Measurements from ENCODE around the gene PCDHGA7. TPM values are rescaled to one million over a fixed set of nuclear protein-coding genes. Genes with fewer than 3 reads are reported as not detected.
A peak's percentile ranks its signal among the peaks of the same experiment; 100 is the strongest.
"Not testable (repeated sequence)": the region's sequence is repeated elsewhere in the genome, so short reads cannot be mapped to it uniquely, and the experiment has no call there.

Gene PCDHGA7
- polyA plus RNA-seq (2013): 0.07 and 0.08 TPM in 2 replicates

- no peak within 1 kb of the TSS for H2BK12ac ChIP-seq (ENCODE audit: low read length)
- H3K9ac ChIP-seq (ENCODE audit: low read length): no peak within 1 kb of the TSS
- no peak within 1 kb of the TSS for H2BK5ac ChIP-seq (ENCODE audit: low read depth, low read length, poor library complexity)
- no peak within 1 kb of the TSS for H2AK5ac ChIP-seq (ENCODE audit: low read length)
- peak in 1 of 2 donors; percentile 34 for DNase-seq
- H3K14ac ChIP-seq (ENCODE audit: low read length): no peak within 1 kb of the TSS
- H3K18ac ChIP-seq (ENCODE audit: low read length): no peak within 1 kb of the TSS
- no peak within 1 kb of the TSS for H3K4me2 ChIP-seq (ENCODE audit: low read length)
- no peak within 1 kb of the TSS for H3K4me3 ChIP-seq (ENCODE audit: low read depth, low read length)
- H2BK120ac ChIP-seq (ENCODE audit: insufficient read depth, low read length, poor library complexity): no peak within 1 kb of the TSS
- H3K27me3 ChIP-seq (ENCODE audit: insufficient read depth, low read length): no peaks in the 10 kb centered on the region
- H3K27ac ChIP-seq (ENCODE audit: low read depth, low read length): no peak within 1 kb of the TSS
- no peak within 1 kb of the TSS for H3K23ac ChIP-seq (ENCODE audit: low read length)
- H4K91ac ChIP-seq (ENCODE audit: low read depth, low read length): no peak within 1 kb of the TSS
- H4K12ac ChIP-seq (ENCODE audit: low read depth, low read length): no peak within 1 kb of the TSS
- no peak within 1 kb of the TSS for H3K4ac ChIP-seq (ENCODE audit: low read depth, low read length)
- no CpG with 5 or more reads among the region's 37 CpGs for WGBS (ENCODE audit: extremely low coverage, insufficient coverage, insufficient read length)
- no peaks in the 10 kb centered on the region for H3K79me1 ChIP-seq (ENCODE audit: low read length)
- no peaks in the 10 kb centered on the region for H3K36me3 ChIP-seq (ENCODE audit: control insufficient read depth in 1 of 2, insufficient read depth in 2 of 2, low read length in 2 of 2)
- no peaks in the 10 kb centered on the region for H3K4me1 ChIP-seq (ENCODE audit: control insufficient read depth in 1 of 2, insufficient read depth in 2 of 2, low read length in 2 of 2)
- peaks cover 20% of the 10 kb centered on the region for H3K9me3 ChIP-seq (ENCODE audit: insufficient read depth, low read depth, low read length)
- no peak within 1 kb of the TSS for H4K8ac ChIP-seq (ENCODE audit: low read depth, low read length)
- no peak within 1 kb of the TSS for H2AFZ ChIP-seq (ENCODE audit: insufficient read depth, low read length, poor library complexity)
- H3K79me2 ChIP-seq (ENCODE audit: control insufficient read depth, insufficient read depth, low read length, poor library complexity): no peaks in the 10 kb centered on the region
Observed at GRCh38 chr5:141382469-141383294, at the start of gene PCDHGA7. PCDHGA7 (plus strand) TSS chr5:141382742; CDS start chr5:141382900, 158 bp downstream.

DNA sequence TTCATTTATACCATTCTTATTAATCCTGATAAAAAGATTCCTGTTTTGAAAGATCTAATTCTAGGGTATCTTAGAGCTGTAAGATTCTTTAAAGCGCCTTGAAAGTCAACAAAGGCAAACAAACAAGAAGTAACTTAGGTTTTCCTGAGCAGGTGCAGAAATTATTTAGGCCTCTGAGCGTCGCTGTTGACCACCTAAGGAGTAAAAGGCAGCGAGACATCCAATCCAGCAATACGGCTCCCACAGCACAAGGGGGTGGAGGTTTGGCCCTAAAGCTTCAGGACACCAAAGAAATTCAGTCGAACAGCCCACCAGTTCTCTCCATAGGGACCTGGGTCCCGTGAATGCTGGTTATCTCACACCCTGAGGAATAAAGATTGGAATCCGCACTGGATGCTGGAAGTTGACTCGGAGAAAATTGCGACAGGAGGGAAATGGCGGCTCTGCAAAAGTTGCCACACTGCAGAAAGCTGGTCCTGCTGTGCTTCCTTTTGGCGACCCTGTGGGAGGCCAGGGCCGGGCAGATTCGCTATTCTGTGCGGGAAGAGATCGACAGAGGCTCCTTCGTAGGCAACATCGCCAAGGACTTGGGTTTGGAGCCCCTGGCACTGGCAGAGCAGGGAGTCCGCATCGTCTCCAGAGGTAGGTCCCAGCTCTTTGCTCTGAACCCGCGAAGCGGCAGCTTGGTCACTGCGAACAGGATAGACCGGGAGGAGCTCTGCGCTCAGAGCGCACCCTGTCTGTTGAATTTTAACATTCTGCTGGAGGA is 43.8 kb upstream of the PCDHGA7 start, which contains the start of gene PCDHGA2:
TSS of gene PCDHGA2 (plus strand) at position 223 of the 769 bp plus-strand sequence.
- Histone ChIP-seq H2AFZ (ENCODE audit: insufficient read depth, low read length, poor library complexity) (no peak within 1 kb of the TSS), H2AK5ac (ENCODE audit: low read length) (no peak within 1 kb of the TSS), H3K4me1 (ENCODE audit: control insufficient read depth in 1 of 2, insufficient read depth in 2 of 2, low read length in 2 of 2) (no peaks in the 10 kb centered on the region), H4K8ac (ENCODE audit: low read depth, low read length) (no peak within 1 kb of the TSS), H3K23ac (ENCODE audit: low read length) (no peak within 1 kb of the TSS), H3K4me2 (ENCODE audit: low read length) (no peak within 1 kb of the TSS), H3K9me3 (ENCODE audit: insufficient read depth, low read depth, low read length) (peaks cover 16% of the 10 kb centered on the region), H3K79me1 (ENCODE audit: low read length) (no peaks in the 10 kb centered on the region), H3K4ac (ENCODE audit: low read depth, low read length) (no peak within 1 kb of the TSS), H3K9ac (ENCODE audit: low read length) (no peak within 1 kb of the TSS), H3K4me3 (ENCODE audit: low read depth, low read length) (no peak within 1 kb of the TSS), H4K12ac (ENCODE audit: low read depth, low read length) (no peak within 1 kb of the TSS), H2BK5ac (ENCODE audit: low read depth, low read length, poor library complexity) (no peak within 1 kb of the TSS), H3K18ac (ENCODE audit: low read length) (no peak within 1 kb of the TSS), H2BK12ac (ENCODE audit: low read length) (no peak within 1 kb of the TSS), H2BK120ac (ENCODE audit: insufficient read depth, low read length, poor library complexity) (no peak within 1 kb of the TSS), H3K27me3 (ENCODE audit: insufficient read depth, low read length) (no peaks in the 10 kb centered on the region), H3K36me3 (ENCODE audit: control insufficient read depth in 1 of 2, insufficient read depth in 2 of 2, low read length in 2 of 2) (no peaks in the 10 kb centered on the region), H3K14ac (ENCODE audit: low read length) (no peak within 1 kb of the TSS), H4K91ac (ENCODE audit: low read depth, low read length) (no peak within 1 kb of the TSS), H3K27ac (ENCODE audit: low read depth, low read length) (no peak within 1 kb of the TSS), H3K79me2 (ENCODE audit: control insufficient read depth, insufficient read depth, low read length, poor library complexity) (no peaks in the 10 kb centered on the region)
- no CpG with 5 or more reads among the region's 27 CpGs for WGBS (ENCODE audit: extremely low coverage, insufficient coverage, insufficient read length)
- DNase-seq: no peak

DNA sequence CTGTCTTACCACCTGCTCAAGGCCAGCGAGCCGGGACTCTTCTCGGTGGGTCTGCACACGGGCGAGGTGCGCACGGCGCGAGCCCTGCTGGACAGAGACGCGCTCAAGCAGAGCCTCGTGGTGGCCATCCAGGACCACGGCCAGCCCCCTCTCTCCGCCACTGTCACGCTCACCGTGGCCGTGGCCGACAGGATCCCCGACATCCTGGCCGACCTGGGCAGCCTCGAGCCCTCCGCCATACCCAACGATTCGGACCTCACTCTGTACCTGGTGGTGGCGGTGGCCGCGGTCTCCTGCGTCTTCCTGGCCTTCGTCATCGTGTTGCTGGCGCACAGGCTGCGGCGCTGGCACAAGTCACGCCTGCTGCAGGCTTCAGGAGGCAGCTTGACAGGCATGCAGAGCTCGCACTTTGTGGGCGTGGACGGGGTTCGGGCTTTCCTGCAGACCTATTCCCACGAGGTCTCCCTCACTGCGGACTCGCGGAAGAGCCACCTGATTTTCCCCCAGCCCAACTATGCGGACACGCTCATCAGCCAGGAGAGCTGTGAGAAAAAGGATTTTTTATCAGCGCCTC is 41.7 kb upstream of the PCDHGA7 start:
- WGBS (ENCODE audit: extremely low coverage, insufficient coverage, insufficient read length): no CpG with 5 or more reads among the region's 45 CpGs
- not testable (repeated sequence) for H3K79me2 ChIP-seq (ENCODE audit: control insufficient read depth, insufficient read depth, low read length, poor library complexity); H2AFZ ChIP-seq (ENCODE audit: insufficient read depth, low read length, poor library complexity); H4K8ac ChIP-seq (ENCODE audit: low read depth, low read length); H3K23ac ChIP-seq (ENCODE audit: low read length); H3K18ac ChIP-seq (ENCODE audit: low read length); H3K4me3 ChIP-seq (ENCODE audit: low read depth, low read length); H2BK120ac ChIP-seq (ENCODE audit: insufficient read depth, low read length, poor library complexity); H3K4me2 ChIP-seq (ENCODE audit: low read length); H4K12ac ChIP-seq (ENCODE audit: low read depth, low read length); H3K9ac ChIP-seq (ENCODE audit: low read length); H2AK5ac ChIP-seq (ENCODE audit: low read length); H2BK12ac ChIP-seq (ENCODE audit: low read length); H3K79me1 ChIP-seq (ENCODE audit: low read length); H3K27me3 ChIP-seq (ENCODE audit: insufficient read depth, low read length); H3K27ac ChIP-seq (ENCODE audit: low read depth, low read length); H3K4ac ChIP-seq (ENCODE audit: low read depth, low read length); H3K36me3 ChIP-seq (ENCODE audit: control insufficient read depth in 1 of 2, insufficient read depth in 2 of 2, low read length in 2 of 2); H4K91ac ChIP-seq (ENCODE audit: low read depth, low read length); H3K4me1 ChIP-seq (ENCODE audit: control insufficient read depth in 1 of 2, insufficient read depth in 2 of 2, low read length in 2 of 2); H3K14ac ChIP-seq (ENCODE audit: low read length); DNase-seq; H2BK5ac ChIP-seq (ENCODE audit: low read depth, low read length, poor library complexity)
- peaks cover 25% of the 10 kb centered on the region for H3K9me3 ChIP-seq (ENCODE audit: insufficient read depth, low read depth, low read length)

DNA sequence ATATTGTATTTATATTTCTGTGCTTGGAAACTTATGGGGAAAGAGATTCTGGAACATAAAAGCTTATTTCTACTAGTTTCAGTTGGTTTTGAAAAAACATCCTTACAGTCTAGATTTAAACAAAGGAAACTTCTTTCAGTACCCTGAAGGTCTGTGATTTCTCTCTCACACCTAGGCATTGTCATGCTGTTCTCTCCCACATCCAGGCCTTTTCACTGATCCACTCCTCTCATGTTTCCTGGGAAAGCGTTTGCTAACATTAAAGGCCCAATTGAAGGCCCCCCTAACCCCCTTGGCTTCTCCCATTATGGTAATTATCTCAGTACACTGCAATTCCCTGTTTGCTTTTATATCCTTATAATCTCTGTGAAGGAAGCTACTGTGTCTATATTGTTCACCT is 39.8 kb upstream of the PCDHGA7 start:
- no peak overlapping the region for H3K14ac ChIP-seq (ENCODE audit: low read length)
- no peak overlapping the region for H4K12ac ChIP-seq (ENCODE audit: low read depth, low read length)
- no peak overlapping the region for H3K4ac ChIP-seq (ENCODE audit: low read depth, low read length)
- H3K27ac ChIP-seq (ENCODE audit: low read depth, low read length): no peak overlapping the region
- H3K36me3 ChIP-seq (ENCODE audit: control insufficient read depth in 1 of 2, insufficient read depth in 2 of 2, low read length in 2 of 2): no peaks in the 10 kb centered on the region
- no peak overlapping the region for H2AFZ ChIP-seq (ENCODE audit: insufficient read depth, low read length, poor library complexity)
- no peaks in the 10 kb centered on the region for H3K4me1 ChIP-seq (ENCODE audit: control insufficient read depth in 1 of 2, insufficient read depth in 2 of 2, low read length in 2 of 2)
- no peak overlapping the region for H3K4me2 ChIP-seq (ENCODE audit: low read length)
- no peak for DNase-seq
- no peak overlapping the region for H2BK120ac ChIP-seq (ENCODE audit: insufficient read depth, low read length, poor library complexity)
- no peak overlapping the region for H3K4me3 ChIP-seq (ENCODE audit: low read depth, low read length)
- H3K27me3 ChIP-seq (ENCODE audit: insufficient read depth, low read length): no peaks in the 10 kb centered on the region
- no peaks in the 10 kb centered on the region for H3K79me2 ChIP-seq (ENCODE audit: control insufficient read depth, insufficient read depth, low read length, poor library complexity)
- no peaks in the 10 kb centered on the region for H3K79me1 ChIP-seq (ENCODE audit: low read length)
- no peak overlapping the region for H3K18ac ChIP-seq (ENCODE audit: low read length)
- no peak overlapping the region for H4K91ac ChIP-seq (ENCODE audit: low read depth, low read length)
- H3K23ac ChIP-seq (ENCODE audit: low read length): no peak overlapping the region
- no peak overlapping the region for H4K8ac ChIP-seq (ENCODE audit: low read depth, low read length)
- peaks cover 25% of the 10 kb centered on the region for H3K9me3 ChIP-seq (ENCODE audit: insufficient read depth, low read depth, low read length)
- no CpG with 5 or more reads among the region's 1 CpG for WGBS (ENCODE audit: extremely low coverage, insufficient coverage, insufficient read length)
- H2BK12ac ChIP-seq (ENCODE audit: low read length): no peak overlapping the region
- no peak overlapping the region for H3K9ac ChIP-seq (ENCODE audit: low read length)
- no peak overlapping the region for H2BK5ac ChIP-seq (ENCODE audit: low read depth, low read length, poor library complexity)
- no peak overlapping the region for H2AK5ac ChIP-seq (ENCODE audit: low read length)
